Stimulated activated CD4-positive, alpha-beta T cell treated with anti-CD3 and anti-CD28 coated beads, Interleukin-1b, Interleukin-23, amount 100 ng/mL, for 1 hour (primary cell): Measurements from ENCODE around the gene ACBD6.
"Not testable (repeated sequence)": the region's sequence is repeated elsewhere in the genome, so short reads cannot be mapped to it uniquely, and the experiment has no call there.

Experiments used
- DNase-seq, 2 donors: peaks; one replicate each; pipeline ENCODE4 v3.0.0-alpha.2; 2020; ENCODE audit warnings: low read depth in 2 of 2

The ACBD6 gene

GRCh38 chr1:180502361-180503279, at the start of gene ACBD6:
Gene ACBD6, minus strand, starts transcription at chr1:180502577. Its CDS starts 311 bp downstream, at chr1:180502266.
- DNase-seq: peak; percentile 66 to 80

- no peak for DNase-seq
These were observed 49.6 kb upstream of the ACBD6 start for GRCh38 chr1:180551997-180552396.

GRCh38 chr1:180550241-180550640, 47.9 kb upstream of the ACBD6 start:
- DNase-seq: no peak

GRCh38 chr1:180549770-180550169, 47.4 kb upstream of the ACBD6 start:
- not testable (repeated sequence) for DNase-seq

- no peak for DNase-seq
These were observed 46.4 kb upstream of the ACBD6 start for GRCh38 chr1:180548686-180549317.

GRCh38 chr1:180545991-180546390, 43.6 kb upstream of the ACBD6 start:
- no peak for DNase-seq

GRCh38 chr1:180544050-180544449, 41.7 kb upstream of the ACBD6 start:
- no peak for DNase-seq

- no peak for DNase-seq
These were observed 40.4 kb upstream of the ACBD6 start for GRCh38 chr1:180542838-180543145.

GRCh38 chr1:180542113-180542837, 39.9 kb upstream of the ACBD6 start:
- no peak for DNase-seq

GRCh38 chr1:180540697-180541594, 38.6 kb upstream of the ACBD6 start:
- no peak for DNase-seq

- DNase-seq: no peak
These were observed 36.8 kb upstream of the ACBD6 start for GRCh38 chr1:180539136-180539535.

- DNase-seq: no peak
These were observed 34.5 kb upstream of the ACBD6 start for GRCh38 chr1:180536821-180537372.

- DNase-seq: no peak
These were observed 33.1 kb upstream of the ACBD6 start for GRCh38 chr1:180535418-180535999.

- DNase-seq: no peak
These were observed 31.8 kb upstream of the ACBD6 start for GRCh38 chr1:180534214-180534613.

- DNase-seq: peak; percentile 19 to 35
These were observed 31.1 kb upstream of the ACBD6 start for GRCh38 chr1:180533266-180533987.

GRCh38 chr1:180532854-180533253, 30.5 kb upstream of the ACBD6 start:
- DNase-seq: no peak

GRCh38 chr1:180530501-180530900, 28.1 kb upstream of the ACBD6 start:
- DNase-seq: no peak

- DNase-seq: no peak
These were observed 26.6 kb upstream of the ACBD6 start for GRCh38 chr1:180528868-180529470.

GRCh38 chr1:180527101-180527669, 24.8 kb upstream of the ACBD6 start:
- DNase-seq: no peak

GRCh38 chr1:180525715-180526039, 23.3 kb upstream of the ACBD6 start:
- DNase-seq: no peak
